Endothelial cell of hepatic sinusoid (primary cell): ENCODE measurements around the gene TAF11.
"Not testable (repeated sequence)": the region's sequence is repeated elsewhere in the genome, so short reads cannot be mapped to it uniquely, and the experiment has no call there.

Source experiments
- in situ Hi-C: cut with HindIII; loops from 2 replicates; pipeline ENCODE4 v1.10.0; 2017; ENCODE audit warnings: low sequenced_read_pairs

Gene TAF11

DNA sequence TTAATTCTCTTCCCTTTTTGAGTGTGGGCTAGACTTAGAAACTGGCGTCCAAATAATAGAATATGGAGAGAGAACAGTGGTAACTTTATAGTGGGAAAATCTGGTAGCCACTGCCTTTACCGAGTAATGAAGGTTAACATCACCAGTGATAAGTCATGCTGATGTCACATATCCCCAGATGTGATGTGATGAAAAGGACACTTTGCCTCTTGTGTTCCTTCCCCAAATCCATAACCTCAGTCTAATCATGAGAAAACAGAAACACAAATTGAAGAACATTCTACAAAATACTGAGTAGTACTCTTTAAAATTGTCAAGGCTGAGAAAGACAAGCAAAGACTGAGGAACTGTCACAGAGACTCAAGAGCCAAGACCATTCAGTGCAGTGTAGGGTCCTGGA is 19.0 kb upstream of the TAF11 start:
- in situ Hi-C loops, result no loop called here

GRCh38 chr6:34904990-34905613 is 17.3 kb upstream of the TAF11 start:
- in situ Hi-C loops, result no loop called here

- in situ Hi-C loops, result no loop called here
Observed at GRCh38 chr6:34901930-34902329, 14.1 kb upstream of the TAF11 start.

DNA sequence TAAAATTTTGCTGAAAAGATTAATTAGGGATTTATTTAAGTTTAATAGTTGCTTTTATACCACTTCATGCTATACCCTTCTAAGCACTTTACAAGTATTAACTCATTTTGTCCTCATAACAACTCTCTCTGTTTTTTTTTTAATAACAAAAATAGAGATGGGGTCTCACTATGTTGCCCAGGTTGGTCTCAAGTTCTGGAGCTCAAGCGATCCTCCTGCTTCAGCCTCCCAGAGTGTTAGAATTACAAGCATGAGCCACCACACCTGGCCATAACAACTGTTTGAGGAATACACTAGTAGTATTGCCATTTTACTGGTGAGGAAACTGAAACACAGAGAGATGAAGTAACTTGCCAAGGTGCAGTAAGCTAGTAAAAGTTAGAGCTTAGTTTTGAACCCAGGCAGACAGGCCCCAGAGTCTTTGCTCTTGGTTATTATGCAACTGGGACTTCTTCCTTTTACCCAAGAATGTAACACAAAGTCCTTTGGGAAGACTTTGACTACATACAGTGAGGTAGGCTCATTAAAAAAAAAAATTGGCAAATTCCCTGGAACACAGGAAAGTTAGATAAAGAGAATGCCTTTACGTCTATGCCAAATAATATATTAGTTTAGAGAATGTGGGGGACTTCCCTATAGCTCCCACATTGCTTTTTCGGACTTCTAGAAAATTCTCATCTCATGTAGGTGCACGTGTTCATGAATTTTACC is 12.6 kb upstream of the TAF11 start:
- in situ Hi-C loops, result no loop called here

- in situ Hi-C loops, result loop anchor here (5.0 kb wide), 1 partner anchor 48 kb away; no protein-coding TSS in a partner anchor
Observed at GRCh38 chr6:34899748-34900147, 11.9 kb upstream of the TAF11 start.

DNA sequence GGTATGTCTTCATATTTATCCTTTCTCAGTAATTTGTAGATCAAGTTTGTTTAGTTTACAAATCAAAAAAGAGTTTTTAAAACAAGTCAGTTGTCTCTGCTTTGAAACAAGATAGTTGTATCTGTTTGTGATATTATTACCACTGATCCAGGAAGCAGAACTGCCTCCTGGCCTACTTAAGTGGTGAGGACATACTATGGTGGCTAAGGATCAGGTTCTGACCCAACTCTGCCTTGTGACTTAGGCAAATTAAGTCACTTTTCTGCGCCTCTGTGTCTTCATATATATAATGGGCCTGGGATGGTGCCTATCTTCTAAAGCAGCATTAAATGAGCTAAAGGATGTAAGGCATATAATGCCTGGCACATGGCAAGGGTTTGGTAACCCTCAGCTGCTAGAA is 9.9 kb upstream of the TAF11 start:
- in situ Hi-C loops, result loop anchor here (5.0 kb wide), 1 partner anchor 50 kb away; no protein-coding TSS in a partner anchor

DNA sequence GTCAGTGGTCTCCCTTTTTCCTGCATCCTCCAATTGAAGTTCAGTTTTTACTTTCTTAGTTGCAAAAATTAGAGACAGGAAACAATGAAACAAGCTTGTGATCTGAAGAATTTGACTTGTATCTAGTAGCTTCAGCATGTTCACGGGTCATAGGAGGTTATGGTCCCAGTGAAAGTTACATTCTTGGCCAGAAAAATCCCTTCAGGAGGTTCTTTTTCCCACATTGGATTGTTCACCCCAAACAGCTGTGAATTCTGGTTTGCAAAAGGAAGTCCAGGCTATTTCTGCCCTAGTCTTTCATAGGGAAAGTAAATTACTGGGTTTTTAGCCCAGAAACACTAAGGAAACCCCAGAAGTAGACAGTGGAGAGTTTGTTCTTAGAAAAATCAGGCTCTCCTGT is 9.3 kb upstream of the TAF11 start:
- in situ Hi-C loops, result loop anchor here (5.0 kb wide), 1 partner anchor 50 kb away; no protein-coding TSS in a partner anchor

- in situ Hi-C loops, result loop anchor here (5.0 kb wide), 1 partner anchor 53 kb away; no protein-coding TSS in a partner anchor
Observed at GRCh38 chr6:34894693-34895092, 6.9 kb upstream of the TAF11 start.

DNA sequence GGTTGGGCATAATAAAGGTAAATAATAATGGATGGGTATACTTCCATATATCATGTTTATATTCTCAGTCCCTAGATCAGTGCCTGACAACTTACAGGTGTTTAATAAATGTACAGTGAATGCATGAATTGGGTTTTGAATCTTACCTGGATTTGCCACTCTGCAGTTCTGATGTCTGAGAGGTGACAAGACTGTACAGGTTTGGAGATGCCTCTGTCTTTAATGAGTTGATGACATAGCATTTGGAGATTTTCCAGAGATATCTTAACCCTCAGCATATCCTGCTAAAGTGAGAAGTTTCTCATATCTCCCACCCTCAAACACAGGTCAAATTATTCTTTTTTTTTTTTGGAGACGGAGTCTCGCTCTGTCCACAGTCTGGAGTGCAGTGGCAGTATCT is 3.5 kb upstream of the TAF11 start:
- in situ Hi-C loops, result no loop called here

GRCh38 chr6:34890533-34890925 is 2.7 kb upstream of the TAF11 start:
- in situ Hi-C loops, result no loop called here

DNA sequence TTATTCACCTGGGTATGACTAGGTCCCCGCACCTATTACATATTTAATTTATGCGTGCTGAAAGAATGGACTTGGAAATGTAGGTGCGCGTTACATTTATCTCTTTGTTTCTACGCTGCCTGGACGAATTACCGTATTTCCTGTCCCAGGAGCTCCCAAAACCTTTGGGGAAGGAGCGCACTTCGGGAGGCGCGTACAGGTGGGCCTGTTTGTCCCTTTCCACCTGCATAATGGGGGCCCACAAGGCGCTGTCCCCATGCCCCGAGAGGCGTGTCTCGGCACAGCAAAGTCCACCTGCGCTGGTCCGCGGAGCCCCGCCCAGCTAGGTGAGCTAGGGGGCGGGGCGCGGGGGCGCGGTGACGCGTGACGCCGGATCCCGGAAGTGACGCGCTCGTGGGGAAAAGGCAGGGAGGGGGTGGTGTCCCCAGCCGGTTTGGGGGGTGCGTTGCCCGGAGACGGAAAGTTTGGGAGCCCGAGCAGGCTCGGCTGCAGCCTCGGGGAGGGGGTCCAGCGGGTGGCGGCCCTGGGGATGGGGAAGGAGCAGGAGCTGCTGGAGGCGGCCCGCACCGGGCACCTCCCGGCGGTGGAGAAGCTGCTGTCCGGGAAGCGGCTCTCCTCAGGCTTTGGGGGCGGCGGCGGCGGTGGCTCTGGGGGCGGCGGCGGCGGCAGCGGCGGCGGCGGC is 1.2 kb upstream of the TAF11 start, which contains the start of gene ANKS1A:
Gene ANKS1A (plus strand): TSS at position 382 of the 682 bp plus-strand sequence. CDS start 148 bp downstream, at position 530.
- in situ Hi-C loops, result no loop called here

DNA sequence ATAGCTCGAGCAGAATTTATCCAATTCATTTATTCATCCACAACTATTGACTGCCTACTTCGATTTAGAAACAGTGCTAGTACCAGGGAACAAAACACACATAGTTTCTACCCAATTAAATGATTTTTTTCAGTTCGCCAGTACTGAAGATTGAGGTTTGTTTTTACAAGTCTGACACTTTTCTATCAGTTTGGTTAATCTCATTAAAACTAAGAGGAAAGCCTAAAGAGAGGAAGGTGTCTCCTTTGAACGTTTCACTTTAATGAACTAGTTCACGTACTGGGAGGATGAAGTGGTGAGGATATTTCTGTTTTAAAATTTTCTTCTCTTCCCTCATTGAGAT is 643 bp upstream of the TAF11 start:
- in situ Hi-C loops, result no loop called here

GRCh38 chr6:34885837-34886236 is 2.0 kb downstream of the TAF11 start:
- in situ Hi-C loops, result not testable (repeated sequence)

DNA sequence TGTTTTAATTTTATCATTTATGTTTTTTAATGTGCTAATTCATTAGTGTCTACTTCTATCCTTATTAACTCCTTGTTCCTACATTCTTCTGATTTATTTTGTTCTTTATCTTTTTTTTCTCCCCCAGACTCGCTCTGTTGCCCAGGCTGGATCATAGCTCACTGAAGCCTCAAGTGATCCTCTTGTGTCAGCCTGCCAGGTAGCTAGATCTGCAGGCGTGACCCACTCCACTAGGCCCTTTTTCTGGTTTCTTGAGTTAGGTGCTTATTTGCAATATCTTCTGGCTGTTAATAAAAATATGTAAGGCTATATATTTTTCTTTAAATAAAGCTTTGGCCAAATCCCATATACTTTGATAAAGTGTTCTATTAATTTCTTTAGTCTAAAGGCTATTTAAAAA is 2.8 kb downstream of the TAF11 start:
- in situ Hi-C loops, result no loop called here

DNA sequence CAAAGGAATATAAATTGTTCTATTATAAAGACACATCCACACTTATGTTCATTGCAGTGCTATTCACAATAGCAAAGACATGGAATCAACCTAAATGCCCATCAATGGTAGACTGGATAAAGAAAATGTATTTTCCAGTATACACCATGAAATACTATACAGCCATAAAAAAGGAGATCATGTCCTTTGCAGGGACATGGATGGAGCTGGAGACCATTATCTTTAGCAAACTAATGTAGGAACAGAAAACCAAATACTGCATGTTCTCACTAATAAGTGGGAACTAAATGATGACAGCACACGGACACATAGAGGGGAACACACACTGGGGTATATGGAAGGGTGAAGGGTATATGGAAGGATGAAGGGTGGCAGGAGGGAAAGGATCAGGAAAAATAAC is 3.8 kb downstream of the TAF11 start:
- in situ Hi-C loops, result not testable (repeated sequence)

DNA sequence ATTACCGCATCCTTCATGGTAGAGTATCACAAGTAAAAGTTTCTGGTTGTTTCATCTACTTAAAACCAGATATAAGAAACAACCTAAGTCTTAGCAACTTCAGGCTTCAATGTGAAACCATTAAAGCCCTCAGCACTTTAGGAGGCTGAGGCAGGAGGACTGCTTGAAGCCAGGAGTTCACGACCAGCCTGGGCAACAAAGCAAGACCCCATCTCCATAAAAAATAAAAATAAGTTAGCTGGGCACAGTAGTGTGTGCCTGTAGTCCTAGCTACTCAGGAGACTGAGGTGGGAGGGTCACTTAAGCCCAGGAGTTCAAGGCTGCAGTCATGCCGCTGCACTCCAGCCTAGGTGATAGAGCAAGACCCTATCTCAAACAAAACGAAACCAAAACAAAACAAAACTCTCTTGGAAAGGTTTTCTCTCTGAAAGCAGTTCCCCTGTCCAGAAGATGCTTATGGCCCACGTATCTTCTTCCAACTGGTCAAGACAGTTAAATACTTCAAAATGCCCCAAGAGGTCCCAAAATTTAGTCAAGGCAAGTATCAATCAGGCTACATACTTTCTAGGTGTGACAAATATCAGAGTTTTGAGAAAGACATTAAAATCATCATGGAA is 9.9 kb downstream of the TAF11 start:
- in situ Hi-C loops, result no loop called here

DNA sequence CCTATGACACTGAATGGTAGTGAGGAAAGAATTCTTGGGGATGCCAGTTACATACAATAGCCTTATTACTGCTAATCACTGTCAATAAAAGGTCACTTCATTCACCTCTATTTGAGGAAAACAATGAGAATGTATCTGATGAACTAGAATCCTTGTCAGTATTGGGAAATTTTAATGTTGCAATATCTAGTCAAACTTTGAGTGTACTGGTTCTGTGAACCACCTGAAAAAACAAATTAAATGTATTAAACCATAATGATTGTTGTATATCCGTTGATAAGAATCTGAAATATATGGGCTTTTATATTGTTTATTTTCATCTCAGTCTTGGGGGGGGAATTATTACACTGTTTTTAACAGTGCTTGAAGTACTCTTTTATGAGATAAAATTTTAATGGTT is 10.6 kb downstream of the TAF11 start:
- in situ Hi-C loops, result no loop called here

DNA sequence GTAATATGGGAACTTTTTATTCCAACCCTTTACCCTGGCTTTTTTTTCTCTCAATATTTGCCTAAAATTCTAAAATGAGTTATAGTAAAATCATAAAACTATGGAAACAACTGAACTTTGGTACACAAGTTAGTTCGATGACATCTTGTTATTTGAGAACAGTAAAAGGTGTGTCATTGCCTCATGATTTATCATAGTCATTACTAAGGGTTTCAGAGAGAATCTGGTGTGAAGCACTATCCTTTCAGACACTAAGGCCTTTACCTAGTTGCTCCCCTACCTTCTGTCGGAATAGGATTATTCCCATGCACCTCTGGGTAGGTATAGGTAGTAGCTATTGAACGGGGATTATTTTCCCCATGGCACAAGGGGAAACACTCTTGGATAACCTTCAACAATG is 11.4 kb downstream of the TAF11 start:
- in situ Hi-C loops, result no loop called here

- in situ Hi-C loops, result no loop called here
Observed at GRCh38 chr6:34875292-34876213, 12.3 kb downstream of the TAF11 start.

DNA sequence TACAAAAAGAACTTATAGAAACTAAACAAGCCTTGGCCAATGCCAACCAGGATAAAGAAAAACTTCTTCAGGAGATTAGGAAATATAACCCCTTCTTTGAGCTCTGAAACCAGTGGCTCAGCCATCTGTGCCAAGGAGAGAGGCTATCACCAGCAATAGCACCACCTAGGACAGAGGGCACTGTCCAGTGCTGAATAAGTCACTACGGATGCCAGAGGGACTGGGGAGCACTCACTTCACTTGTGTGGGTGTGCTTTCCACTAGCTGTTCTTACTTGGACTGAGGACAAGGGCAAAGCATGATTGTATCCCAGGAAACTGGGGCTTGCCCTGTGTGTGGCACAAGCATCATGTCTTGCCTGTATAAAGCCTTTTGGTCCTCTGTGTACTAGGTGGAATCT is 15.5 kb downstream of the TAF11 start:
- in situ Hi-C loops, result no loop called here
